Osteocyte (in vitro differentiated cells): ENCODE data around the gene DGKG. TPM values are rescaled to one million over a fixed set of nuclear protein-coding genes. Genes with fewer than 3 reads are reported as not detected.

ENCODE experiments used
- DNase-seq: peaks from one replicate; pipeline ENCODE4 v3.0.0; 2021; ENCODE audit warnings: mixed read lengths; ENCODE audit not compliant: unreplicated experiment; ENCODE audit errors: extremely low spot score
- H3K27ac Mint-ChIP-seq: one replicate; pipeline ENCODE4 v1.8.0; 2021; ENCODE audit warnings: mild to moderate bottlenecking, mixed read lengths; ENCODE audit not compliant: unreplicated experiment
- H3K27me3 Mint-ChIP-seq: one replicate; pipeline ENCODE4 v1.8.0; 2021; ENCODE audit warnings: mixed read lengths; ENCODE audit not compliant: unreplicated experiment
- H3K36me3 Mint-ChIP-seq: one replicate; pipeline ENCODE4 v1.8.0; 2021; ENCODE audit warnings: mixed read lengths; ENCODE audit not compliant: unreplicated experiment
- H3K4me1 Mint-ChIP-seq: one replicate; pipeline ENCODE4 v1.8.0; 2021; ENCODE audit warnings: mixed read lengths; ENCODE audit not compliant: unreplicated experiment
- H3K4me3 Mint-ChIP-seq: one replicate; pipeline ENCODE4 v1.8.0; 2021; ENCODE audit warnings: mild to moderate bottlenecking, moderate library complexity, mixed read lengths; ENCODE audit not compliant: unreplicated experiment
- H3K9me3 Mint-ChIP-seq: one replicate; pipeline ENCODE4 v1.8.0; 2021; ENCODE audit warnings: mixed read lengths; ENCODE audit not compliant: unreplicated experiment
- CTCF ChIP-seq: fragments of 200-600 bp; sonication (generic); IDR thresholded peaks from 2 replicates; pipeline ENCODE4 v1.5.0; 2021; ENCODE audit warnings: antibody characterized with exemption, mild to moderate bottlenecking, moderate library complexity
- total RNA-seq: library from RNA; stranded (reverse); gene quantifications from 2 replicates; pipeline ENCODE4 v1.2.1, GENCODE V29; 2021

DGKG gene
- total RNA-seq, 1 donor from 2014 or later = not detected

GRCh38 chr3:186247821-186248814, 113.9 kb downstream of the DGKG start:
- no peaks in the 10 kb centered on the region for H3K4me1 Mint-ChIP-seq
- no peak overlapping the region for H3K4me3 Mint-ChIP-seq
- no peaks in the 10 kb centered on the region for H3K9me3 Mint-ChIP-seq
- no peak for TF ChIP-seq CTCF
- no peak for DNase-seq
- H3K36me3 Mint-ChIP-seq = no peaks in the 10 kb centered on the region
- no peak overlapping the region for H3K27ac Mint-ChIP-seq
- H3K27me3 Mint-ChIP-seq = peaks cover 34% of the 10 kb centered on the region

- H3K27ac Mint-ChIP-seq = no peak overlapping the region
- H3K9me3 Mint-ChIP-seq = no peaks in the 10 kb centered on the region
These were observed 115.1 kb downstream of the DGKG start for GRCh38 chr3:186246941-186247340.

GRCh38 chr3:186244016-186244415, 118.0 kb downstream of the DGKG start:
- Mint-ChIP-seq H3K9me3 (no peaks in the 10 kb centered on the region), H3K4me1 (peaks cover 5% of the 10 kb centered on the region), H3K4me3 (no peak overlapping the region), H3K27me3 (peaks cover 21% of the 10 kb centered on the region), H3K27ac (no peak overlapping the region), H3K36me3 (no peaks in the 10 kb centered on the region)
- DNase-seq = no peak
- no peak for TF ChIP-seq CTCF

More at GRCh38 chr3:186246941-186247340, 115.1 kb downstream of the DGKG start:
- no peak for TF ChIP-seq CTCF
- H3K27me3 Mint-ChIP-seq = peaks cover 33% of the 10 kb centered on the region
- DNase-seq = no peak
- peaks cover 5% of the 10 kb centered on the region for H3K4me1 Mint-ChIP-seq
- no peaks in the 10 kb centered on the region for H3K36me3 Mint-ChIP-seq
- H3K4me3 Mint-ChIP-seq = no peak overlapping the region

- no peak for DNase-seq
- Mint-ChIP-seq H3K4me3 (no peak overlapping the region), H3K4me1 (peaks cover 6% of the 10 kb centered on the region), H3K9me3 (no peaks in the 10 kb centered on the region), H3K27ac (no peak overlapping the region), H3K27me3 (peaks cover 5% of the 10 kb centered on the region), H3K36me3 (no peaks in the 10 kb centered on the region)
- peak; percentile 52 for TF ChIP-seq CTCF
These were observed 119.9 kb downstream of the DGKG start for GRCh38 chr3:186241910-186242821.
